Stimulated activated naive B cell treated with anti-CD40 and anti-IgM and Interleukin-4, amounts not matched to agents 10 μg/mL and 1 μg/mL and 100 μg/mL, for 72 hours (primary cell): ENCODE results near the gene ABCB9.
A peak's percentile ranks its signal among the peaks of the same experiment; 100 is the strongest.
"Not testable (repeated sequence)": the region's sequence is repeated elsewhere in the genome, so short reads cannot be mapped to it uniquely, and the experiment has no call there.

ENCODE experiments used
- ATAC-seq, 2 donors: fragments of 150-1000 bp; cut with Tn5 transposase; replicated peaks; 2 replicates each; pipeline ENCODE4 v1.10.0; 2021; ENCODE audit warnings: moderate library complexity in 1 of 2
- DNase-seq: peaks from one replicate; pipeline ENCODE4 v3.0.0; 2021
- H3K27ac Mint-ChIP-seq: one replicate; pipeline ENCODE4 v1.8.0; 2022; ENCODE audit warnings: mild to moderate bottlenecking, mixed read lengths
- H3K27me3 Mint-ChIP-seq, 2 donors: one replicate each; pipeline ENCODE4 v1.8.0; 2022; ENCODE audit warnings: mixed read lengths in 2 of 2
- H3K36me3 Mint-ChIP-seq, 2 donors: one replicate each; pipeline ENCODE4 v1.8.0; 2022; ENCODE audit warnings: mixed read lengths in 2 of 2, mild to moderate bottlenecking in 1 of 2
- H3K4me1 Mint-ChIP-seq, 2 donors: one replicate each; pipeline ENCODE4 v1.8.0; 2022; ENCODE audit warnings: mixed read lengths in 2 of 2, mild to moderate bottlenecking in 1 of 2
- H3K4me3 Mint-ChIP-seq, 2 donors: one replicate each; pipeline ENCODE4 v1.8.0; 2022; ENCODE audit warnings: mild to moderate bottlenecking in 2 of 2, mixed read lengths in 2 of 2, moderate library complexity in 1 of 2
- H3K9me3 Mint-ChIP-seq, 2 donors: one replicate each; pipeline ENCODE4 v1.8.0; 2022; ENCODE audit warnings: mixed read lengths in 2 of 2, mild to moderate bottlenecking in 1 of 2

The ABCB9 gene

DNA sequence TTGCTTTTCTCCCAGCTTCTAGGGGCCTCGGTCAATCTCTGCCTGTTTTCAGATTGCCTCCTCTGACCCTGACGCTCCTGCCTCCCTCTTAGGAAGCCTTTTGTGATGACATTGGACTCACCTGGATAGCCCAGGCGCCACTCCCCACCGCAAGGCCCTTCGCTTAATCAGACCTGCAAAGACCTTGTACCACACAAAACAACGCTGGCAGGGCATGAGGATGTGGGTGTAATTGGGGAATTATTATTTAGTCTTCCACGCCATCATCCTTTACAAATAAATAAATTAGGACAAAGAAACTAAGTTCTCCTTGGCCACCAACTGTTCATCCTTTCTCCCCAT, 62.6 kb downstream of the ABCB9 start:
- Mint-ChIP-seq H3K9me3 (no peaks in the 10 kb centered on the region), H3K27me3 (no peaks in the 10 kb centered on the region), H3K36me3 (no peaks in the 10 kb centered on the region), H3K27ac (peak overlapping the region; percentile 28), H3K4me3 (no peak overlapping the region), H3K4me1 (peaks cover 25 to 44% of the 10 kb centered on the region in 2 donors)
- no peak for DNase-seq
- no peak for ATAC-seq

DNA sequence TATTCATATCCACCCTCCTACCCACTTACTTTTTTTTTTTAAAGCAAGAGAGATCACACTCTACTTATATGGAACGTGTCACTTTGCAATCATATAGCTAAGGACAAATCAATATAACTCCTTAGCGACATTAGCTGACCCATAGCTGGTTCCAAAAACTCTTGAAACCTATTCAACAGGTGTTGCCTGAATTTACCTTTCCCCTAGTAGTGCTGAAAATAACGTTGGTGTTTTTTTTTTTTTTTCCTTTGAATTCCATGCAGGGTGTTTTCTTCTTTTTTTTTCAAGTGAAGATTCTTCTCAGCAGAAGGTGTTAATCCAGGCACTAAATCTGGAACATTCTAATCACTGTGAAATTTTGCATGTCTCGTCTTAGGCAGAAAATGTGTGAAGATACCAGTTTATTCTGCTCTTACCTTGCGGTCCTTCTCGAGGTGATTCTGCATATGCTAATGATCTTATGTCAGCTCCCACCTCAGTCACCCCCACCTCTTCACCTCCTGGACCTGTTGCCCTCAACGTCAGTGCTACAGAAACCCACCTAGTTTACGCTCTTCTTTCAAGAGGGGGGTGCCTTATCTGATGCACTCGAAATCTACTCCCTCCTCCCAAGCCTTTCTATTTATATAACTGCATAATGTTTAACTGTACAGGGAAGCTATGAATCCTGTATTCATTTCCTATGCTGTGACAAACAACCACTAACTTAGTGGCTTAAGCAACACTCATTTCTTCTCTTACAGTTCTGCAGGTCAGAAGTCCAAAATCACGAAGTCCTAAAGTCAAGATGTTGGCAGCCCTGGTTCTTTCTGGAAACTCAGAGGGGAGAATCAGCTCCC, 63.2 kb downstream of the ABCB9 start:
- no peak for ATAC-seq
- H3K27me3 Mint-ChIP-seq: no peaks in the 10 kb centered on the region

DNA sequence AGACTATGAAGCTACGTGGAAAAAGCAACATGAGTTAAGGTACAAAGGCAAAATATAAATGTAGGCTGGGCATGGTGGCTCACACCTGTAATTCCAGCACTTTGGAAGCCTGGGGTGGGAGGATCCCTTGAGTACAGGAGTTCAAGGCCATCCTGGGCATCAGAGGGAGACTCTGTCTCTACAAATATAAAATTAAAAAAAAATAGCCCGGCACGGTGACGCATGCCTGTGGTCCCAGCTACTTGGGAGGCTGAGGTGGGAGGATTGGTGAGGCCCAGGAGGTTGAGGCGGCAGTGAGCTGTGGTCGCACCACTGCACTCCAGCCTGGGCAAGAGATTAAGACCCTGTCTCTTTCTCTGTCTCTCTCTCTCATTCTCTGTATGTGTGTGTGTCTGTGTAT, 66.4 kb downstream of the ABCB9 start:
- DNase-seq: no peak
- Mint-ChIP-seq H3K4me1 (peaks cover 42 to 82% of the 10 kb centered on the region in 2 donors), H3K27ac (peak overlapping the region; percentile 94), H3K27me3 (no peaks in the 10 kb centered on the region), H3K9me3 (peaks cover 2 to 7% of the 10 kb centered on the region in 2 donors), H3K4me3 (no peak overlapping the region), H3K36me3 (peaks cover 3 to 14% of the 10 kb centered on the region in 2 donors)
- ATAC-seq: no peak

More for the DNA sequence above, 63.2 kb downstream of the ABCB9 start:
- Mint-ChIP-seq H3K36me3 (no peaks in the 10 kb centered on the region), H3K4me3 (no peak overlapping the region), H3K4me1 (peaks cover 25 to 50% of the 10 kb centered on the region in 2 donors), H3K9me3 (no peaks in the 10 kb centered on the region), H3K27ac (peak overlapping the region; percentile 28)
- no peak for DNase-seq

DNA sequence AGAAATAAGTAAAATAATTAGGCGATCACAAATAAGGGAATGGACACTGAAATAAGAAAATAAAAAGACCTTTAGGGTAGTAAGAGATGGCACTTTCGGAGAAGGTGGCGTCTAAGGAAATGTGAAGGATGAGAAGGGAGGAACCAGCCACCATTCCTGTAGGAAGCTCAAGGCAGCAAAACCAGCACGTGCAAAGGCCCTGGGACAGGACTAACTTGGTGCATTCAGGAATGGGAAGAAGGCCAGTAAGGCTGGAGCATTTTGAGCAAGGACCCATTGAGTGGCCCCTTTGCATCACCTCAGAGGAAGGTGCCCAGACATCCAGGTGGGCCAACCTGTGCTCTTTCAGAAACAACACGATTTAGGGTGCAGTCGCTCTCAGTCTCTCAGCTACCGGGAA, 69.6 kb downstream of the ABCB9 start:
- peaks cover 3 to 20% of the 10 kb centered on the region in 2 donors for H3K36me3 Mint-ChIP-seq
- ATAC-seq (no peak), DNase-seq (no peak)
- peak overlapping the region; percentile 89 to 96 for H3K4me3 Mint-ChIP-seq
- H3K9me3 Mint-ChIP-seq: peaks cover 2 to 7% of the 10 kb centered on the region in 2 donors
- peaks cover 45 to 96% of the 10 kb centered on the region in 2 donors for H3K4me1 Mint-ChIP-seq
- H3K27ac Mint-ChIP-seq: peak overlapping the region; percentile 94
- H3K27me3 Mint-ChIP-seq: no peaks in the 10 kb centered on the region

DNA sequence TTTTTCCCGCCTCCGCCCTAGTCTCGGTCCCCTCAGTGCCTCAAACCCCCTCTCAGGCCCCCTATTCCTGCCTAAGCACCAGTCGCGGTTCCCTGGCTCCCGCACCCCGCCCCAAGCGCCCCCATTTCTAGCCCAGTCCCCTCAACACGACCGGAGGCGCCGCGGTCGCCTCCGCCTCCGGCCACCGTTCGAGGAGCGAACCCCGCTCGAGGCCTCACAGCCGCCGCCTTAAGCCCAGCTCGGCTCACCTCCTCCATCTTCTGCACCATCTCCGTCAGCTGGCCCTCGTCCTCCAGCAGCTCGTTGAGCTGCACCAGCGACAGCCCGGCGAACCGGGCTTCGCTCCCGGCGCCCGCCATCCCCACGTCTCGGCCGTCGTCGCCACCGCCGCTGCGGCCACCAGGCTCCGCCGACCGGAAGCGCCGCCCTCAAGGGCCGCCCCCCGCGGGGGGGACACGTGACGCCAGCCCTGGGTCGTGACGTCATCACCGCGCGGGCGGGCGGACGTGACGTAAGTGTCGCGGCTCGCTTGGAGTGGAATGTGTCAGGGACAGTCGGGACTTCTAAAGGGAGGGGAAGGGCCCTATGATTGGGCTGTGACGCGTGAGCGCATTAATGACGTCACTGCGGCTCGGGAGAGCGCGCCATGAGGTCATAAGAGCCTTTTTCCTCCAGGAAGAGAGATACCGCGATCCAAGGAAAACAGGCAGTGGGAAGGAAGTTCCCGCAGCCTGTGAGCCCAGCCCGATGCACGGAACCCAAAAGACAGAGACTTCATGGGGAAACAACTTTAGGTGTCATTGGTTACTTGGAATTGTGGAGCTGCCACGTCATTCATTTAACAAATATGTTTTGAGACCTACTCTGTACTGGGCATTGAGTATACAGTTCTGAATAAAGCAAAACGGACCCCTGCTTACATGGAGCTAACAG, 70.3 kb downstream of the ABCB9 start, which contains the start of gene VPS37B:
Gene VPS37B (minus strand): TSS at position 421 of the 933 bp plus-strand sequence. CDS start 62 bp downstream, at position 359.
- Mint-ChIP-seq H3K4me3 (peak within 1 kb of the TSS; percentile 89 to 96), H3K36me3 (peaks cover 3 to 20% of the 10 kb centered on the region in 2 donors), H3K9me3 (peaks cover 2 to 7% of the 10 kb centered on the region in 2 donors), H3K4me1 (peaks cover 46 to 98% of the 10 kb centered on the region in 2 donors), H3K27me3 (no peaks in the 10 kb centered on the region), H3K27ac (peak within 1 kb of the TSS; percentile 94)
- peak; percentile 47 to 53 for ATAC-seq
- DNase-seq: peak; percentile 85

DNA sequence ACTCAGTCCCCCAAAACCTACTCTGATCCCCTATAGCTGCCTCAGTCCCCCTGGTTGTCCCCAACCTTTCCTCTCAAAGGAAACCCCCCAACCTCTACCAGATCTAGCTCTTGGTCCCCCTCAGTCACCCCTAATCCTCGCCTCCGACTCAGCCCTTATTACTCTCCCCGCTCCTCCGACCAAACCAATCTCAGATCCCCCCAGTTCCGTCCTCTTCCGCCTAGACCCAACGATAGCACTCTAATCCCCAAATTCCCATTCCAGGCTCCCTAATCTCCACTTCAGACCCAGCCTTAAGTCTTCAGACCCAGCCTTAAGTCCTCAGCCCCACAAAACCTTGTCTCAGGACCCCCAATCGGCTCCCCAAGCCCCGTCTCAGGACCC, 71.0 kb downstream of the ABCB9 start:
- Mint-ChIP-seq H3K4me1 (peaks cover 51 to 98% of the 10 kb centered on the region in 2 donors), H3K36me3 (peaks cover 3 to 20% of the 10 kb centered on the region in 2 donors), H3K4me3 (peak overlapping the region; percentile 89 to 96), H3K27ac (peak overlapping the region; percentile 94), H3K9me3 (peaks cover 2 to 7% of the 10 kb centered on the region in 2 donors), H3K27me3 (no peaks in the 10 kb centered on the region)
- no peak for ATAC-seq
- DNase-seq: no peak

DNA sequence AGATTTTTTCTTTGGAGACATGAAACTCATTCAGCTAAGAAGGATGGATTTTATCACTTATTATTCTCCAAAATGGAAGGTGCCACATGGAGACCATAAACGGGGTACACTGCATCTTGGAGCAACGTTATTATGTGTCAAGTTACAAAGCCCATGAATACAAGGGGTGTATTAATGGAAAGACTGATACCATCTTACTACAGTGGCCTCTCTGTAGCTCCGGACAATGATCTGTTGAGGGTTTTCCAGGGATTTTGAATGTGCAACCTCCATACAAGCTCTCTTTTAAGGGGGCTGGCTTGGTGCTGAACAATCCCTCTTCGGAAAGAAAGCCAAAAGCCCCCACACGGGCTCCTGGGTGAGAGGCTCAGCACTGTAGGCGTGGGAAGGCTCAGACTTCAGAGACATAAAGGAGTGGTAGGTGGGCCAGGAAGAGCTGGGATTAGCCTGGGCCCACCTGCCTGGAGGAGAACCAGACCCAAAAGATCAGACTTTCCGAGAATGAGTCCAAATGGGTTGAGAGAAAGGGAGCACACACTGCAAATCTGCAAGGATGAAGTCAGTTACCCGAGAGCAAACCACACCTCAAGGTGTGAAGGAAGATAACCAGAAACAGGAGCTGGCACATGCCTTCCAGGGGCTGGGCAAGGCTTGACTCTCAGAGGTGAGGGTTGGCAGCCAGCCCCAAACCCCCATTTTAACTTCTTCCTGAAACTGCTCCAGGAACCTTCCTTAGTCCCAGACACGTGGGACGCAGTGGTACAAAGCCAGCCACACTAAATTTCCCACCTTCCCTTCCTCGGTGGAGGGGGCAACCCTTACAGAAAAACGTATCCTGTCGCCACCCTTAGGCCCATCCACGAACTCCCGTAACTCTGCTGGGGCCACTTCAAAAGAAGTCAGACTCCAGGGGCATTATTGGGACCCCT, 71.8 kb downstream of the ABCB9 start:
- Mint-ChIP-seq H3K4me3 (peak overlapping the region; percentile 89 to 96), H3K36me3 (peaks cover 6 to 24% of the 10 kb centered on the region in 2 donors), H3K27me3 (no peaks in the 10 kb centered on the region), H3K4me1 (peaks cover 53 to 98% of the 10 kb centered on the region in 2 donors), H3K9me3 (peaks cover 2 to 7% of the 10 kb centered on the region in 2 donors), H3K27ac (peak overlapping the region; percentile 94)
- DNase-seq (no peak), ATAC-seq (no peak)

DNA sequence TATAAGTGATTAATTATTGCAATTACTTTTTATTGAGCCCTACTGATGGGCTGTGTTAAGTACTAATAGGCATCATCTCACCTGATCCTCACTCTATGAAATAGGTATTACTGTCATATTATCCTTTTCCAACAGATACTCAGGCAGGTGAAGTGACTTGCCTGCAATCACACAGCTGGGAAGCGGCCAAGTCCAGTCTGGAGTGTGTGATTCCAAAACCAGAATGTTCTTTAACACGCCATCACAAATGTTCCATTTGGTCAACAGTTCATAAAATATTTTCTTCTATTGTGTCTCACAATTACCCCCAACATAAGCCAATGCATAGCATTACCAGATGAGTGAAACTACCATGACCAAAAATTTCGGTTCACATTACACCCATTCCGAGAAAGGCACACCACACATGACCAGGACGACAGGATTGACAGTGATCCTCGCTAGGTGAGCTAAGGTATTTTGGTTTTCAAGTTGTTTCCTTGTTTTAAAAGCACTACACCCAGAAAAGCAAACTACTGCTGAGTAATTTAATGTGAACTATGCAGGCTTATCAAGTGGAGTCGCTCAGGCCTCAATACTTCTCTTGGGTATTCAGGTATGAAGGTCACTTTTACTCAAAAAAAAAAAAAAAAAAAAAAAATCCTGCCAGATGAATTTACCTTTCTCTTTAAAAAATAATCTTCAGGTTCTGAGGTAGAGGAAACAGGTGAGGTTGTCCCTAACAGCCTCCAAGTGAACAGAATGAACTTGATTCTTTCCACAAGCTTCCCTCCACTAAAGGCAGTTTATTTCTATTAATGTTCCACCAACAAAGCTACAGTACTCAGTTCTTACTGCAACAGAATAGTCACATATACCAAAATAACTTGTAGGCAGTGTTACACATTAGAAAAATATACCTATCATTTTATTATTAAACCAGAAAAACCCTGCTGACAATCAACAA, 72.8 kb downstream of the ABCB9 start:
- H3K4me1 Mint-ChIP-seq: peaks cover 57 to 98% of the 10 kb centered on the region in 2 donors
- peaks cover 6 to 28% of the 10 kb centered on the region in 2 donors for H3K36me3 Mint-ChIP-seq
- no peaks in the 10 kb centered on the region for H3K27me3 Mint-ChIP-seq
- H3K4me3 Mint-ChIP-seq: peak overlapping the region in 1 of 2 donors; percentile 57
- H3K27ac Mint-ChIP-seq: peak overlapping the region; percentile 51
- DNase-seq (no peak), ATAC-seq (no peak)
- H3K9me3 Mint-ChIP-seq: peaks cover 2 to 7% of the 10 kb centered on the region in 2 donors

DNA sequence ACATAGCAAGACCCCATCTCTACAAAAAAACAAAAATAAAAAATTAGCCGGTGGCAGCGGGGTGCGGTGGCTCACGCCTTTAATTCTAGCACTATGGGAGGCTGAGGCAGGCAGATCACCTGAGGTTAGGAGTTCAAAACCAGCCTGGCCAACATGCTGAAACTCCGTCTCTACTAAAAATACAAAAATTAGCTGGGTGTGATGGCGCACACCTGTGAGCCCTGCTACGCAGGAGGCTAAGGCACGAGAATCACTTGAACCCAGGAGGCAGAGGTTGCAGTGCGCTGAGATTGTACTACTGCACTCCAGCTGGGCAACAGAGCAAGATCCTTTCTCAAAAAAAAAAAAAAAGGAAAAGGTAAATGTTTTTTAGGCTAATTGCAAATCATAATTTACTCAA, 73.5 kb downstream of the ABCB9 start:
- ATAC-seq, H3K27ac Mint-ChIP-seq, H3K27me3 Mint-ChIP-seq, DNase-seq, H3K9me3 Mint-ChIP-seq: not testable (repeated sequence)
- Mint-ChIP-seq H3K4me3 (peak overlapping the region in 1 of 2 donors; percentile 37), H3K4me1 (peaks cover 63 to 98% of the 10 kb centered on the region in 2 donors), H3K36me3 (peaks cover 6 to 28% of the 10 kb centered on the region in 2 donors)

DNA sequence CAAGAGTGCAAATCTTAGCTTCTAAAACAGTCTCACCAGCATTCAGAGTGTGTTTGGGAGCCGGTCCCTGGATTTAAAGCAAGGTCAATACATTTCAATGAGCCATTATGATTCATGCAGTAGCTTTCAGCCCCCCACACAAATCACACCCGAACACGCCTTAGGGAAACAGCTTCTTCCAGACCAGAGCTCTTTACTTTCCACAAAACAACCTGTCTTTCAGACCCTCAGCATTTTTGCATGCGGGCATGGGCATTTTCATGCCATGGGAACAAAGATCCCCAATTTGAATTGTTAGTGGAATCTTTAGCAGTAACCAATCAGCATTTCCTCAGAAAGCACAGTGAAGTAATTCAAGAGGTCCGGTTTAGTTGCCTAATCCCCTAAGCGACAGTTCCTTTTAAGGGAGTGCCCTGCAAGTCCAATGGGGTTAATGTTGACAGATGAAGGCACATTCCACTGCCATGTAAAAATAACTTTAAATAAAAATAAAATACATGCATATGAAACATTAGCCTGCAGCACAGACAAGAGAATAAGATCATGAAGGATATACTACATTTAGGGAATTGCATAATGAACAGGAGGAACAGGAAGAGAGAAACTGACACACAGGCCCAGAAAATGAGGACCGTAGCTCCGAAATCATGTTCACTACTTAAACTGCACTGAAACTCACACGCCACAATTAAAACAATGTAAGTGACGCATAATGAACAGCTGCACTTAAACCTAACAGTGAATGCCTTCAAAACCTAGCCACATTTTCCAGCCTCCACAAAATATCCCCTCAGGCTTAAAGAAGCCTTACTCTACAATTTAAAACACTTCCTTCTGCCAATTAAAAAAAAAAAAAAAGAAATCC, 74.4 kb downstream of the ABCB9 start:
- ATAC-seq (no peak), DNase-seq (no peak)
- H3K36me3 Mint-ChIP-seq: peaks cover 8 to 33% of the 10 kb centered on the region in 2 donors
- peak overlapping the region; percentile 37 for H3K27ac Mint-ChIP-seq
- peak overlapping the region; percentile 22 to 37 for H3K4me3 Mint-ChIP-seq
- peaks cover 66 to 98% of the 10 kb centered on the region in 2 donors for H3K4me1 Mint-ChIP-seq
- H3K27me3 Mint-ChIP-seq: no peaks in the 10 kb centered on the region
- peaks cover 2 to 7% of the 10 kb centered on the region in 2 donors for H3K9me3 Mint-ChIP-seq

DNA sequence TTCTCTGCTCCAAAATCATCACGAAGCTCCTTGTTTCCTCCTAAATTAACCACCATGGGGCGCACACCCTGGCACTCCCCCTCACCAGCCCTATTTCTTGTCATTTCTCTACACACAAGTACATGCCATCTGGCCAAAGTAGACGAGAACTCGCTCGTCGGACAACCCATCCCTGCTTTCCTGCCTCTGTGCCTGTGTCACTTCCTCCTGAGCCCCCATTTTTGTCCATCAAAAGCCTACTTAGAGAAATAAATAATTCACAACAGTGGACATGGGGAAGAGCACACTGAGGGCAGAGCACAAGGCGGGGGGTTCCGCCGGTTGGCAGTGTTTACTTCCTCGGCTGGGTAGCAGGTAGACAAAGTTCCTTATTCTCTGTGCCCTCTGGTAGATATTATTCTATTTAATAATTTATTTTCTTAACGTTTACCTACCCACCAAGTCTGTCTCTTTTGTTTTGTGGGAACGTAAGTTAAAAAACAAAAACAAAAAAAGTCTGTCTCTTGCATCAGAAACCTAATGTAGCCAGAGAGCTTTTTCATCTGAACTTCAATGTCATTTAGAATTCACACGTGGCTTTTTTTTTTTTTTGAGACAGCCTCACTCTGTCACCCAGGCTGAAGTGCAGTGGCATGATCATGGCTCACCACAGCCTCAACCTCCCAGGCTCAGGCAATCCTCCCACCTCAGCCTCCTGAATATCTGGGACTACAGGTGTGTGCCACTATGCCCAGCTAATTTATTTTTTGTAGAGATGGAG, 76.3 kb downstream of the ABCB9 start:
- Mint-ChIP-seq H3K4me3 (peak overlapping the region; percentile 61 to 84), H3K4me1 (peaks cover 63 to 90% of the 10 kb centered on the region in 2 donors), H3K36me3 (peaks cover 4 to 20% of the 10 kb centered on the region in 2 donors), H3K27me3 (no peaks in the 10 kb centered on the region), H3K27ac (peak overlapping the region; percentile 97), H3K9me3 (no peaks in the 10 kb centered on the region)
- ATAC-seq (no peak), DNase-seq (no peak)
